Endothelial cell of umbilical vein (primary cell): ENCODE measurements around the gene RBM39. TPM values are rescaled to one million over a fixed set of nuclear protein-coding genes. Genes with fewer than 3 reads are reported as not detected.

Experiments
- BruUV-seq: library from RNA; stranded (reverse); fragments of 400-500 nt; replicated peaks from 2 replicates; lab custom pipeline; 2021; lab: Mats Ljungman, UMichigan
- CTCF ChIA-PET: fragments of 300-600, 350-600 bp; sonication (Branson Sonifier 250); formaldehyde crosslinking; loops from one replicate; lab custom pipeline; 2021; ENCODE audit warnings: antibody characterized with exemption, inconsistent platforms; lab: Charles Lee
- POLR2A ChIA-PET: fragments of 300-600, 350-600 bp; sonication (Branson Sonifier 250); formaldehyde crosslinking; loops from one replicate; lab custom pipeline; 2021; ENCODE audit warnings: antibody characterized with exemption, inconsistent platforms; lab: Charles Lee
- DNase-seq: peaks from one replicate; pipeline ENCODE4 v3.0.0-alpha.2; 2011; ENCODE audit warnings: low read depth, low spot score
- FAIRE-seq: peaks from 2 replicates; lab custom pipeline; 2011; peaks lifted over from hg19 to GRCh38; lab: Jason Lieb, UNC
- H2AFZ ChIP-seq: 2 replicates; pipeline ENCODE4 v1.6.0; 2012; ENCODE audit warnings: low read depth, low read length, control low read depth, inconsistent platforms
- H3K27ac ChIP-seq: 2 replicates; pipeline ENCODE4 v1.5.1; 2011; ENCODE audit warnings: low read depth, mild to moderate bottlenecking, control low read depth, low read length, moderate library complexity; ENCODE audit not compliant: insufficient read depth
- H3K27me3 ChIP-seq, 2 experiments: 2 replicates each; pipeline versions ENCODE4 v1.6.0 to v1.6.1; 2011; ENCODE audit warnings: low read length in 2 of 2, mixed read lengths in 1 of 2; ENCODE audit not compliant: control insufficient read depth in 2 of 2, insufficient read depth in 2 of 2
- H3K36me3 ChIP-seq, 2 experiments: 2 replicates in 1 of 2; 3 replicates in 1 of 2; pipeline ENCODE4 v1.5.1; 2011; ENCODE audit warnings: low read length in 2 of 2, mild to moderate bottlenecking in 1 of 2, moderate library complexity in 1 of 2; ENCODE audit not compliant: control insufficient read depth in 2 of 2, insufficient read depth in 2 of 2; ENCODE audit errors: extremely low read depth in 1 of 2
- H3K4me1 ChIP-seq: 3 replicates; pipeline ENCODE4 v1.5.1; 2011; ENCODE audit warnings: mild to moderate bottlenecking, low read length; ENCODE audit not compliant: control insufficient read depth, insufficient read depth; ENCODE audit errors: extremely low read depth
- H3K4me2 ChIP-seq: 2 replicates; pipeline ENCODE4 v1.6.1; 2011; ENCODE audit warnings: low read length, control low read depth, mixed read lengths; ENCODE audit not compliant: insufficient read depth
- H3K4me3 ChIP-seq, 3 experiments: fragments of 200-600 bp in 1 of 3; sonication (generic), shearing (Covaris generic) in 1 of 3; replicated peaks in 1 of 3; 2 replicates each; pipeline ENCODE4 v1.5.1; 2011 to 2016; ENCODE audit warnings: control low read depth in 3 of 3, low read length in 3 of 3, mild to moderate bottlenecking in 2 of 3, inconsistent platforms in 1 of 3, low read depth in 1 of 3, moderate library complexity in 1 of 3; ENCODE audit not compliant: insufficient read depth in 1 of 3
- H3K79me2 ChIP-seq: 2 replicates; pipeline ENCODE4 v1.6.0; 2012; ENCODE audit warnings: low read length, inconsistent platforms; ENCODE audit not compliant: control insufficient read depth, insufficient read depth
- H3K9ac ChIP-seq: replicated peaks from 2 replicates; pipeline ENCODE3; 2011; ENCODE audit warnings: low read length, control low read depth; ENCODE audit not compliant: insufficient read depth; ENCODE audit errors: extremely low read depth
- H3K9me1 ChIP-seq: replicated peaks from 3 replicates; pipeline ENCODE4 v1.6.0; 2011; ENCODE audit warnings: mild to moderate bottlenecking, low read length; ENCODE audit not compliant: control insufficient read depth, insufficient read depth; ENCODE audit errors: extremely low read depth
- H3K9me3 ChIP-seq: replicated peaks from 2 replicates; pipeline ENCODE4 v1.5.1; 2012; ENCODE audit warnings: low read length, inconsistent platforms; ENCODE audit not compliant: control insufficient read depth, insufficient read depth
- H4K20me1 ChIP-seq: replicated peaks from 2 replicates; pipeline ENCODE3; 2011; ENCODE audit warnings: mild to moderate bottlenecking, low read length; ENCODE audit not compliant: control insufficient read depth, insufficient read depth; ENCODE audit errors: extremely low read depth
- CTCF ChIP-seq, 2 donors: IDR thresholded peaks; 1 replicate in 1 of 2; 2 replicates in 1 of 2; pipeline ENCODE4 v1.5.1; 2011; ENCODE audit warnings: low read length in 2 of 2, mild to moderate bottlenecking in 2 of 2, moderate library complexity in 2 of 2, control low read depth in 1 of 2, inconsistent platforms in 1 of 2, low read depth in 1 of 2; ENCODE audit not compliant: insufficient read depth in 1 of 2; ENCODE audit errors: extremely low read depth in 1 of 2
- EZH2 ChIP-seq: IDR thresholded peaks from 2 replicates; pipeline ENCODE4 v1.6.1; 2012; ENCODE audit warnings: borderline replicate concordance, low read depth, mild to moderate bottlenecking, moderate library complexity, low read length, inconsistent platforms; ENCODE audit not compliant: severe bottlenecking
- FOS ChIP-seq: IDR thresholded peaks from 2 replicates; pipeline ENCODE4 v1.6.1; 2011; ENCODE audit warnings: mild to moderate bottlenecking, low read length, moderate library complexity, borderline replicate concordance; ENCODE audit not compliant: insufficient read depth
- GATA2 ChIP-seq: IDR thresholded peaks from 2 replicates; pipeline ENCODE4 v1.7.0; 2011; ENCODE audit warnings: low read depth, mild to moderate bottlenecking, moderate library complexity, mixed read lengths, low read length; ENCODE audit not compliant: insufficient read length, insufficient read depth
- JUN ChIP-seq: IDR thresholded peaks from 2 replicates; pipeline ENCODE4 v1.6.1; 2011; ENCODE audit warnings: borderline replicate concordance, low read depth; ENCODE audit not compliant: insufficient read length, insufficient read depth
- MAX ChIP-seq: IDR thresholded peaks from 2 replicates; pipeline ENCODE4 v1.6.1; 2011; ENCODE audit not compliant: insufficient read depth, insufficient read length
- MYC ChIP-seq: IDR thresholded peaks from one replicate; pipeline ENCODE4 v1.6.1; 2011; ENCODE audit warnings: mild to moderate bottlenecking, low read depth, low read length
- POLR2A ChIP-seq: IDR thresholded peaks from 2 replicates; pipeline ENCODE4 v1.6.1; 2012; ENCODE audit warnings: low read depth, mild to moderate bottlenecking, control low read depth, low read length
- POLR2AphosphoS5 ChIP-seq: IDR thresholded peaks from 2 replicates; pipeline ENCODE4 v1.6.1; 2012; ENCODE audit warnings: low read depth, mild to moderate bottlenecking, control low read depth, low read length, moderate library complexity; ENCODE audit not compliant: insufficient read depth
- dilution Hi-C: fragments of 300-500 bp; cut with MboI; formaldehyde crosslinking; loops from one replicate; pipeline ENCODE4 v1.15.0; 2019; ENCODE audit warnings: low sequenced_read_pairs; ENCODE audit not compliant: extremely low pct_ligation_motif_present
- intact Hi-C: fragments of 100-400 bp; cut with micrococcal nuclease; formaldehyde crosslinking; loops from one replicate; pipeline ENCODE4 v1.10.0; 2022
- polyA plus RNA-seq, 4 experiments: library from polyadenylated mRNA; depleted of rRNA in 3 of 4; stranded (reverse) in 3 of 4; unstranded in 1 of 4; fragments of >200 nt; gene quantifications; 2 replicates each; pipeline versions ENCODE4 v1.2.1 to v1.2.3, GENCODE V29; 2011 to 2012; ENCODE audit warnings: missing spikeins in 1 of 4
- total RNA-seq: library from RNA; stranded (reverse); gene quantifications from 2 replicates; pipeline ENCODE4 v1.2.3, GENCODE V29; 2021

RBM39 gene
- total and polyA plus RNA-seq, 2 donors (not counting 3 experiments of a cell fraction or from before 2014, with no cell fraction given), result 106 to 309 TPM

GRCh38 chr20:35697696-35698297 is 44.3 kb downstream of the RBM39 start:
- H3K4me1 ChIP-seq, result peaks cover 17% of the 10 kb centered on the region
- H3K4me3 ChIP-seq, result peak overlapping the region in 1 of 3 experiments; percentile 87
- no peak overlapping the region for H3K9ac ChIP-seq
- peak overlapping the region; percentile 73 for H2AFZ ChIP-seq
- H3K27ac ChIP-seq, result no peak overlapping the region
- peaks cover 0 to 12% of the 10 kb centered on the region in 2 experiments for H3K36me3 ChIP-seq
- POLR2A ChIA-PET, result no interaction called here
- dilution Hi-C loops (no loop called here), intact Hi-C loops (loop anchor here (2.0 to 10.0 kb wide), 3 partner anchors 33 to 183 kb away; partner anchors contain the start of genes CPNE1 and RBM12)
- H3K79me2 ChIP-seq, result peaks cover 13% of the 10 kb centered on the region
- no peaks in the 10 kb centered on the region for H3K9me1 ChIP-seq
- H3K27me3 ChIP-seq, result no peaks in the 10 kb centered on the region
- H3K4me2 ChIP-seq, result peak overlapping the region; percentile 60
- CTCF ChIA-PET, result interaction anchor here (0.8 kb wide), 1 partner anchor 186 kb away, joined by 3 read pairs; no protein-coding TSS in a partner anchor
- TF ChIP-seq JUN (no peak), GATA2 (no peak), MAX (no peak), MYC (no peak), POLR2AphosphoS5 (no peak), FOS (no peak), EZH2 (no peak), POLR2A (no peak), CTCF (IDR thresholded peaks at IDR 0.05; ENCODE audit: extremely low read depth in 1 of 2, insufficient read depth in 1 of 2, low read depth in 1 of 2, low read length in 2 of 2) (no peak)
- H3K9me3 ChIP-seq, result no peaks in the 10 kb centered on the region
- no peaks in the 10 kb centered on the region for H4K20me1 ChIP-seq
- no peak for DNase-seq
- BruUV-seq, result no TSS peak
- no peak for FAIRE-seq
